ENCODE data around the gene PDE6D.
A peak's percentile ranks its signal among the peaks of the same experiment; 100 is the strongest.
"Not testable (repeated sequence)": the region's sequence is repeated elsewhere in the genome, so short reads cannot be mapped to it uniquely, and the experiment has no call there.

Gene PDE6D

GRCh38 chr2:231722721-231723307 is 58.3 kb downstream of the PDE6D start:
- DNase-seq (ENCODE audit: low read depth) = no peak

GRCh38 chr2:231720987-231721966 is 59.8 kb downstream of the PDE6D start:
- H3K4me3 ChIP-seq (ENCODE audit: low read depth, low read length) = no peak overlapping the region
- DNase-seq (ENCODE audit: low read depth) = no peak

More at GRCh38 chr2:231722721-231723307, 58.3 kb downstream of the PDE6D start:
- no peak overlapping the region for H3K4me3 ChIP-seq (ENCODE audit: low read depth, low read length)

DNA sequence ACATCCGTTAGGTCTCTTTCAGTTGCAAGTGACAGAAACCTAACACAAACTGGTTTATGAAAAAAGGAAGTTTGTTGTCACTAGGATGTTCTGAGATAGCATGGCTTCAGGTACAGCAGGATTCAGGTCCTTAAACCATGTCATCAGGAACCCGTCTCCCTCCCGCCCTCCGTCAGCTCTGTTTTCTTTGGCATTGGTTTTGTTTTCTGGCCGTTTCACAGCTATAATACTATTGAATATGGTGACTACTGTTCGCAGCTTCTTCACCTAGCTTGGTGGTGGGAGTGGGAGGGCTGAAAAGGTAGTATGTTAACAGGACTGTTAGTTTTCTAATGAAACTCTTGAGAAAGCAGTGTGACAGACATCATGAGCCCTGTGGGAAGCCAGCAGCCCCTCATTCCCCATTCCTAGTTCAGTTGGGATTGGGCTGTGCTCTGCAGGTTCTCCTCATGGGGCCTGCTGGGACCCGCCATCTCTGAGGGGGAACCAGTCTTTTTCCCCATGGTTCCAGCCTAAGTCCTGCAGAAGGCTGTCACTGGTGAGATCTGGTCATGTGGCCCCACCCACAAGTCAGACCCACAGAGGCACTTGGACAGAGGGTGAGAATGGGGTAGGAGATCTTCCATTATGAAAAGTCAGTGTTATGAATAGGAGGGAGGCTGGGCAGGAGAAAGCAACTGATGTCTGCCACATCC is 60.6 kb downstream of the PDE6D start:
- DNase-seq (ENCODE audit: low read depth) = no peak
- no peak overlapping the region for H3K4me3 ChIP-seq (ENCODE audit: low read depth, low read length)

GRCh38 chr2:231718799-231719198 is 62.3 kb downstream of the PDE6D start:
- no peak overlapping the region for H3K4me3 ChIP-seq (ENCODE audit: low read depth, low read length)
- no peak for DNase-seq (ENCODE audit: low read depth)

DNA sequence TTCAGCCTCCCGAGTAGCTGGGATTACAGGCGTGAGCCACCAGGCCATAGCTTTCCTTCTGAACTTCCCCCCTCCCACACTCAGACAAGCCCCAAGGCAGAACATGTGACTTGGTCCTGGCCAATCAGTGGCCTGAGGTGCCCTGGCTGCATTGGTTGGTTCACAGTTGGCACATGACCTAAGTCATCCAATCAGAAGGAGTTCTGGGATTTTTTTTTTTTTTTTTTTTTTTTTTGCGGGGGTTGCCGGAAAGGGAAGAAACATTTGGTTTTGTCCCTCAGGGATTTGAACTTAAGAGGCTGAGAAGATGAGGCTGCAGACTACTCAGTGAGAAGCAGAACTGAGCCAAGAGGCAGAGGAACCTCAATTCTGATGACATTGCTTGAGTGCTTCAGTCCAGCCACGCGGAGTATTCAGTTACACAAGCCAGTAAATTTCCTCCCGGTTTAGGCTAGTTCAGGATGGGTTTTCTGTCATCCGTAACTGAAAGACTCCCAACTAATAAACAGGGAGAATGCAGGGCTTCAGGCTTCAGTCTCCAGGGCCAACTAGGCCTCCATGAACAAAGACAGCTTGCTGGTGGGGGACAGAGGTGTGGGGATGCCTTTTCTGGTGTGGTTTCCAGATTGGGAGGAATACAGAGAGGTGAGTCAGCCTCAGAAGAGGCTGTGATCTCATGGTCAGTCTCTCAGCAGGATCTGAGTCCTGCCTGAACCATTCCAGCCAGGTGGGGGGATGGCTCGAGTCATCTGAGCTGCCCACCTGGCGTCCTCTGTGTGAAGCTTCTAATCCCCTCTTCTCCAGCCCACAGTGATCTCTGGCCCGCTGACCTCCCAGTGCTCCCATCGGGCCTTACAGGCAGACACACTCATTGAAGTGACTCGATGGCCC is 63.6 kb downstream of the PDE6D start:
- no peak overlapping the region for H3K4me3 ChIP-seq (ENCODE audit: low read depth, low read length)
- peak; percentile 66 for DNase-seq (ENCODE audit: low read depth)

GRCh38 chr2:231716666-231717280 is 64.3 kb downstream of the PDE6D start:
- DNase-seq (ENCODE audit: low read depth) = no peak
- no peak overlapping the region for H3K4me3 ChIP-seq (ENCODE audit: low read depth, low read length)

DNA sequence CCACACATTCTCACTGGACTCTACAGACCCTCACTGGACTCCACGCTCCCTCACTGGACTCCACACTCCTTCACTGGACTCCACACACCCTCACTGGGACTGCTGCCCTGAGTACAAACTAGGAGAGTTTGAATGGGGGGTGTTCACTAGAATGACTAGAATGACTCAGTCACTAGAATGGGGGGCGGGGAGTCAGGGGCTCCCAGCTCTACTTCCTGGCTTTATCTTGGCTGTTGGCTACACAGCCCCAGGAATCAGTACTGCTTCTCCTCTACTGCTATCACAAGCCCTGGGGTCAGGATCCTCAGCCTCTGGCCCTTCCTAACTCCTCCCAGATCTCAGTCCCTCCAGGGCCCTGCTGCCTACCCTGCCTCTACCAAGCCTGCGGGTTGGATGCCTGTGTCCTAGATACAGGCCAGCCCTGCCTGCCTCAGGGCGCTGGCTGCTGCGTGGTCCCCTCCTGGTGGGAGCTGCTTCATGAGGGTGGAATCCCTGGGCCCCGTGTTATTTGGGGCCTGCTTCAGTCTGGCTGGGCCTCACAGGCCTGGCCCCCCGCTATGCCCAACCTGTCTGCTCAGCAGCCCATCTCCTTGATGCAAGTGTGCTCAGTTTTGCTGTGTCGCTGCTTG is 65.0 kb downstream of the PDE6D start:
- no peak for DNase-seq (ENCODE audit: low read depth)
- no peak overlapping the region for H3K4me3 ChIP-seq (ENCODE audit: low read depth, low read length)

GRCh38 chr2:231715499-231715837 is 65.6 kb downstream of the PDE6D start:
- DNase-seq (ENCODE audit: low read depth) = no peak
- H3K4me3 ChIP-seq (ENCODE audit: low read depth, low read length) = no peak overlapping the region

- DNase-seq (ENCODE audit: low read depth) = no peak
- no peak overlapping the region for H3K4me3 ChIP-seq (ENCODE audit: low read depth, low read length)
Measured at GRCh38 chr2:231714639-231715498, 66.2 kb downstream of the PDE6D start.

DNA sequence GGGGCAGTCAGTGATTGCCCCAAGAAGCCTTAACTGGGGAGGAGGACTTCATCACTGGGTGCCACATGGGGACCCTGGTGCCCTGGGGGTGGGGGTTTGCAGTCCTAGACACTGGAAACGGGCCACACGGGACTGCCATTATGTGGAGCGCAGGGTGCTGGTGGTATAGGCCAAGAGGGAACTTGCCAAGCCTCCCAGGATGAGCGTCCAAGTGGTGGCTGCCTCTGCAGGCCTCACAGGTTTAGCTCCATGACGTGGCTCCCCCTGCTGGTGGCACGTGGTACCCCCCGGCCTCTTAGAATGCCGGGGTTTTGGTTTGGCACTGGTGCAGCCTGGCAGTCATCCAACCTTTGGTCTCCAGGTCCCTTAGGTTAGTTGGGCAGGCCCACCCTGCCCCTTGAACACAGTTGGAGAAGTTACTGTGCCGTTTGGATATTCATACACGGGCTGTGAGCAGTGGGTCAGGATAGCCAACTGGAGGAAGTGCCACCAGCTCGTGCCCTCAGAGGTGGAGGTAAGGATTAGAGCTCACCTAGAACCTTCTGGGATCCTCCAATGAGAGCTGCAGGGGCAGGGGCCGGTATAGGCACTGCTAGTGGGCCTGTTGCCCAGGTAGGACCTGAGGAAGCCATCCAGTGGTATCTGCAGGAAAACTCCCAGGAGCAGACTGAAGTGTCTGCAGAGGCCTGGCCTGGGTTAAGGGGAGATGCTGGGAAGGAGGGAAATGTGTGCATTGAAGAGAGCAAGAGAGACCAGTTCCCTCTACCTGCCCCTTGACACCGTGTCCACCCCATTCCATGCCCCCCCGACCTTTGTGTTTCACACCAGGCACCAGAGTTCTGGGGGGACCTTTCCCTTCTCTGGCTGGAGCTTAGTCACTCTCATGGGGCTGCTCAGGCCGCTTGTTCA is 67.1 kb downstream of the PDE6D start:
- peak; percentile 60 for DNase-seq (ENCODE audit: low read depth)
- H3K4me3 ChIP-seq (ENCODE audit: low read depth, low read length) = no peak overlapping the region

DNA sequence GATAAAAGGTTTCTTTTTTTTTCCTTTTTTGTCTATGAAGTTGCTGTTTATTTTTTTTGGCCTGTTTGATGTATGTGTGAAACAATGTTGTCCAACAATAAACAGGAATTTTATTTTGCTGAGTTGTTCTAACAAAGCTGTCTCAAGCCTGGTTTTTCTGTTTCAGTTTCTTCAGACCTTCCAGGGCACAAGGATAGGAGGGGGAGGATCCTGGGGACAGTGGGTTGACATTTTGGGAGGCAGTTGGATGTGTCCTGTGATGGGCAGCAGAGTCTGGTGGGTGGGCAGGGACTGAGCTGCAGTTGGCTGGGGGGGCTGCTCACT is 67.7 kb downstream of the PDE6D start:
- H3K4me3 ChIP-seq (ENCODE audit: low read depth, low read length); DNase-seq (ENCODE audit: low read depth): not testable (repeated sequence)

DNA sequence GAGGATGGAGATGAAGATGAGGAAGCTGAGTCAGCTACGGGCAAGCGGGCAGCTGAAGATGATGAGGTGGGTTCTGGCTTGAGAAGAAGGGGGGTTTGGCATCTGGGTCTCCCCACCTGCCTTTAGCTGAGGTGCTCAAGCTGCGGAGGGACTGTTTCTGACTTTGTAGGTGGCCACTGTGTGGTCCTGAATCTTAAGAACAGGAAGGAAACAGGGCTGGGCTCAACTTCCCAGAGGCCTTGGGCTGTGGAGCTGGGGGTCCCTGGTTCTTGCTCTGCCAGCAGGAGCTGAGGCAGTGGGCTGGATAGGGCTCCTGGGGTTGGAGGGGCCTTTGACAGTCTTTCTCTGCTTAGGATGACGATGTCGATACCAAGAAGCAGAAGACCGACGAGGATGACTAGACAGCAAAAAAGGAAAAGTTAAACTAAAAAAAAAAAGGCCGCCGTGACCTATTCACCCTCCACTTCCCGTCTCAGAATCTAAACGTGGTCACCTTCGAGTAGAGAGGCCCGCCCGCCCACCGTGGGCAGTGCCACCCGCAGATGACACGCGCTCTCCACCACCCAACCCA is 68.5 kb downstream of the PDE6D start:
- not testable (repeated sequence) for DNase-seq (ENCODE audit: low read depth)

GRCh38 chr2:231711677-231712450 is 69.2 kb downstream of the PDE6D start:
- no peak for DNase-seq (ENCODE audit: low read depth)
- peak overlapping the region; percentile 82 for H3K4me3 ChIP-seq (ENCODE audit: low read depth, low read length)

More for the DNA sequence above, 68.5 kb downstream of the PDE6D start:
- H3K4me3 ChIP-seq (ENCODE audit: low read depth, low read length) = not testable (repeated sequence)

GRCh38 chr2:231710799-231711676 is 70.0 kb downstream of the PDE6D start:
- DNase-seq (ENCODE audit: low read depth) = no peak
- peak overlapping the region; percentile 82 for H3K4me3 ChIP-seq (ENCODE audit: low read depth, low read length)

Measured in skeletal muscle cell (primary cell).